HepG2 (cell line): ENCODE measurements around the gene RDH11. TPM values are rescaled to one million over a fixed set of nuclear protein-coding genes. Genes with fewer than 3 reads are reported as not detected.
A peak's percentile ranks its signal among the peaks of the same experiment; 100 is the strongest.

ENCODE experiments used
- ATAC-seq: fragments of 200-7000 bp; cut with Tn5 transposase; 3 replicates; pipeline ENCODE4 v1.9.1; 2020; ENCODE audit warnings: mild to moderate bottlenecking, moderate library complexity
- BruUV-seq: library from RNA; stranded (reverse); fragments of 400-500 nt; replicated peaks from 2 replicates; lab custom pipeline; 2021; lab: Mats Ljungman, UMichigan
- CTCF ChIA-PET: fragments of 300-600 bp; formaldehyde crosslinking; extraction: SDS; loops from one replicate; lab custom pipeline; 2021; ENCODE audit warnings: low total read pairs, inconsistent platforms, low intra/inter-chr PET ratio; lab: Yijun Ruan, JAX
- POLR2A ChIA-PET: fragments of 350-600 bp; sonication (Branson Sonifier 250); formaldehyde crosslinking; loops from one replicate; lab custom pipeline; 2020; ENCODE audit warnings: antibody characterized with exemption, inconsistent platforms; lab: Yijun Ruan, JAX
- DNase-seq: peaks from one replicate; pipeline ENCODE4 v3.0.0-alpha.2; 2015; ENCODE audit warnings: low spot score
- FAIRE-seq: peaks from 3 replicates; lab custom pipeline; 2011; peaks lifted over from hg19 to GRCh38; lab: Jason Lieb, UNC
- H2AFZ ChIP-seq: one replicate; pipeline ENCODE4 v1.6.1; 2011; ENCODE audit warnings: low read length, inconsistent platforms
- H3K27ac ChIP-seq: fragments of 300-600 bp; 3 replicates; pipeline ENCODE4 v1.8.0; 2011; ENCODE audit warnings: mixed run types, mild to moderate bottlenecking, mixed read lengths, low read length, inconsistent platforms; ENCODE audit not compliant: insufficient read depth; ENCODE audit errors: extremely low read length
- H3K27me3 ChIP-seq, 2 experiments: fragments of 200-600 bp in 1 of 2; 2 replicates in 1 of 2; 3 replicates in 1 of 2; pipeline versions ENCODE4 v1.6.0 to v1.8.0; 2011; ENCODE audit warnings: low read length in 2 of 2, mild to moderate bottlenecking in 2 of 2, moderate library complexity in 2 of 2, inconsistent platforms in 1 of 2; ENCODE audit not compliant: insufficient read depth in 2 of 2, control insufficient read depth in 1 of 2
- H3K36me3 ChIP-seq, 2 experiments: fragments of 200-600 bp in 1 of 2; replicated peaks in 1 of 2; 2 replicates in 1 of 2; 3 replicates in 1 of 2; pipeline versions ENCODE4 v1.5.1 to v1.8.0; 2011; ENCODE audit warnings: low read length in 2 of 2, inconsistent platforms in 1 of 2; ENCODE audit not compliant: insufficient read depth in 2 of 2, control insufficient read depth in 1 of 2
- H3K4me1 ChIP-seq: 2 replicates; pipeline ENCODE4 v1.5.1; 2012; ENCODE audit warnings: low read length, inconsistent platforms; ENCODE audit not compliant: insufficient read depth
- H3K4me2 ChIP-seq: 2 replicates; pipeline ENCODE4 v1.6.0; 2011; ENCODE audit warnings: low read depth, low read length, inconsistent platforms
- H3K4me3 ChIP-seq, 3 experiments: fragments of 200-600 bp in 1 of 3; sonication (generic), shearing (Covaris generic) in 1 of 3; replicated peaks in 1 of 3; 2 replicates each; pipeline ENCODE4 v1.5.1; 2011 to 2016; ENCODE audit warnings: low read length in 3 of 3, inconsistent platforms in 2 of 3, low read depth in 2 of 3, mild to moderate bottlenecking in 2 of 3, control low read depth in 1 of 3, mixed read lengths in 1 of 3; ENCODE audit not compliant: insufficient read depth in 1 of 3
- H3K79me2 ChIP-seq: one replicate; pipeline ENCODE4 v1.6.1; 2011; ENCODE audit warnings: low read length, inconsistent platforms; ENCODE audit not compliant: insufficient read depth
- H3K9ac ChIP-seq: 2 replicates; pipeline ENCODE4 v1.6.0; 2011; ENCODE audit warnings: mild to moderate bottlenecking, low read depth, low read length, inconsistent platforms; ENCODE audit not compliant: insufficient read depth
- H3K9me3 ChIP-seq: 2 replicates; pipeline ENCODE4 v1.5.1; 2012; ENCODE audit warnings: mild to moderate bottlenecking, low read length
- H4K20me1 ChIP-seq: 2 replicates; pipeline ENCODE4 v1.6.0; 2011; ENCODE audit warnings: inconsistent platforms, mild to moderate bottlenecking, low read length, moderate library complexity; ENCODE audit not compliant: insufficient read depth
- GATAD2A ChIP-seq: IDR thresholded peaks from 2 replicates; pipeline ENCODE4 v1.6.1; 2016
- NR2F1 ChIP-seq, 2 experiments: fragments of 450-650 bp in 1 of 2; formaldehyde crosslinking in 1 of 2; IDR thresholded peaks; 2 replicates each; pipeline versions ENCODE4 v1.5.0 to v1.6.1; 2016 to 2020; ENCODE audit warnings: mild to moderate bottlenecking in 1 of 2, missing compliant biosample characterization in 1 of 2, missing genetic modification reagents in 1 of 2, moderate library complexity in 1 of 2
- POGZ ChIP-seq: sonication (generic); formaldehyde crosslinking; IDR thresholded peaks from 2 replicates; pipeline ENCODE4 v1.4.0; 2020; ENCODE audit warnings: mild to moderate bottlenecking, missing genetic modification reagents
- SALL2 ChIP-seq: sonication (generic); formaldehyde crosslinking; IDR thresholded peaks from 2 replicates; pipeline ENCODE4 v1.8.1; 2023; ENCODE audit warnings: mild to moderate bottlenecking, missing genetic modification reagents, inconsistent platforms
- U2AF2 ChIP-seq: fragments of 200-400 bp; formaldehyde crosslinking; IDR thresholded peaks from 2 replicates; pipeline ENCODE4 v1.6.1; 2017; ENCODE audit warnings: low read depth, mild to moderate bottlenecking, low read length
- ZNF383 ChIP-seq: sonication (generic); formaldehyde crosslinking; IDR thresholded peaks from 2 replicates; pipeline ENCODE4 v1.4.0; 2020; ENCODE audit warnings: missing genetic modification reagents, mild to moderate bottlenecking, borderline replicate concordance
- ZNF546 ChIP-seq: sonication (generic); formaldehyde crosslinking; conservative IDR thresholded peaks from 2 replicates; pipeline ENCODE4 v1.8.1; 2023; ENCODE audit warnings: mild to moderate bottlenecking, missing genetic modification reagents
- ZNF567 ChIP-seq: sonication (generic); formaldehyde crosslinking; IDR thresholded peaks from 2 replicates; pipeline ENCODE4 v1.8.1; 2023; ENCODE audit warnings: mild to moderate bottlenecking, missing genetic modification reagents, borderline replicate concordance
- WGBS: methylation state at CpG from one replicate; pipeline ENCODE4 v1.1.6; 2017; ENCODE audit warnings: low lambda C conversion rate; 5-methylcytosine and 5-hydroxymethylcytosine counted together
- in situ Hi-C: cut with HindIII; loops from 2 replicates; pipeline ENCODE4 v1.10.0; 2017; ENCODE audit warnings: low pct_unique_long_range_greater_than_20kb; ENCODE audit not compliant: extremely low pct_ligation_motif_present
- intact Hi-C: fragments of 100-400 bp; cut with micrococcal nuclease; formaldehyde crosslinking; loops from one replicate; pipeline ENCODE4 v1.10.0; 2022; ENCODE audit not compliant: unreplicated experiment
- polyA plus RNA-seq, 8 experiments: library from polyadenylated mRNA; depleted of rRNA in 3 of 8; stranded (reverse) in 7 of 8; unstranded in 1 of 8; fragments of >200 nt; fragmentation: Illumina TruSeq in 4 of 8; extraction: Trizol in 4 of 8; gene quantifications; 2 replicates each; pipeline versions ENCODE4 v1.2.1 to v1.2.3, GENCODE V29; 2011 to 2016; ENCODE audit warnings: low read depth in 4 of 8, missing spikeins in 1 of 8, mixed read lengths in 1 of 8; ENCODE audit not compliant: insufficient read depth in 1 of 8
- total RNA-seq, 5 experiments: library from RNA; depleted of rRNA; stranded (reverse); fragments of >200 nt; fragmentation: Illumina TruSeq; extraction: Trizol; gene quantifications; 2 replicates each; pipeline ENCODE4 v1.2.3, GENCODE V29; 2016; ENCODE audit warnings: low read depth in 1 of 5
- TF ChIP-seq, protein P1 (sequence below): sonication (generic); formaldehyde crosslinking; IDR thresholded peaks from 2 replicates; pipeline ENCODE4 v1.4.0; 2020; ENCODE audit warnings: mild to moderate bottlenecking, low read depth, missing genetic modification reagents
- TF ChIP-seq, protein P2 (sequence below): sonication (generic); formaldehyde crosslinking; IDR thresholded peaks from 2 replicates; pipeline ENCODE4 v1.9.0; 2021; ENCODE audit warnings: missing genetic modification reagents, mild to moderate bottlenecking, borderline replicate concordance

The RDH11 gene
- total and polyA plus RNA-seq, 2 of the 13 experiments (the other 11 are each of a cell fraction or from before 2014, with no cell fraction given): 106 to 131 TPM

DNA sequence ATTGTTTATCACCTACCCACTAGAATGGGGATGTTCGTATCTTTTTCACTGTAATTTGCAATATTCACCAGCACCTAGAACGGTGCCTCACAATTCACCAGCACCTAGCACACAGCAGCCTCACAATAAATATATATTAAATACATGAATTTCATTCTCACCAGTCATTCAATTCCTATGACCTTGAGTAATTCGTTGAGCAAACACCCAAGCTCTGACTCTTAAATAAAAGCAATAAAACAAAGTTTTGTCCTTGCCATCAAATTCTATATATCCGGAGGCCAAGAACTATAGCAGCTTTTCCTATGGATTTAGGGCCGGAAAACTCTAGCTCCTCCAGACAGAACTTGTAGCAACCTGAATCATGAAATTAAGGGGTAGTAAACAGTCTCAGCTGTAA, 22.1 kb downstream of the RDH11 start:
- Histone ChIP-seq H2AFZ (no peak overlapping the region), H3K9ac (peak overlapping the region; percentile 99), H3K79me2 (peaks cover 34% of the 10 kb centered on the region), H4K20me1 (peaks cover 4% of the 10 kb centered on the region; the same call in 1 of the 2 replicates), H3K27me3 (no peaks in the 10 kb centered on the region; a peak in 1 of 5 replicates), H3K27ac (peak overlapping the region; percentile 98), H3K4me1 (peaks cover 20% of the 10 kb centered on the region), H3K4me3 (peak overlapping the region; percentile 89 to 100 (median 95)), H3K4me2 (peak overlapping the region; percentile 90), H3K9me3 (no peaks in the 10 kb centered on the region)
- BruUV-seq: TSS peak; percentile 58
- ATAC-seq (no peak), DNase-seq (no peak), FAIRE-seq (no peak)
- intact Hi-C loops (no loop called here), in situ Hi-C loops (no loop called here)
- ChIA-PET POLR2A (interaction anchor here (0.9 to 1.9 kb wide), 3 partner anchors 19 to 31 kb away, joined by 3 to 8 read pairs (median 4); partner anchors contain the start of gene RDH11), CTCF (interaction anchor here (1.6 kb wide), 1 partner anchor 31 kb away, joined by 4 read pairs; no protein-coding TSS in a partner anchor)
- 23% methylated on average over 5 of the region's 5 CpGs for WGBS
- TF ChIP-seq ZNF383 (no peak), U2AF2 (no peak), ZNF567 (no peak)
- TF ChIP-seq, all 625 proteins: peak for 0
- H3K36me3 ChIP-seq: peaks cover 7 to 18% of the 10 kb centered on the region in 2 experiments

DNA sequence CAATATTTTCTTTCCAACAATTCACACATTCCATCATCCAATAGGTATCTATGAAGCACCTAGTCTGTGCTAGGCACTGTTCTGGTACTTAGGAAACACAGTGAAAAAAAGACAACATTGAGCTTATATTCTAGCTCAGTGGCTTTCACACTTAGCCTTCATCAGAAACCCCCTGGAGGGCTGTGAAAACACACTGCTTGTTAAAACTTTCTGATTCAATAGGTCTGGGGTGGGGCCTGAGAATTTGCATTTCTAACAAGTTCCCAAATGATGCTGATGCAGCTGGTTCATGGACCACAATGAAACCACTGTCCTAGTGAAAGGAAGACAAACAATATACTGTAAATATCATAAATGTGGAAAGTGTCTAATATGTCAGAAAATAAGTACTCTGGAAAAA, 27.0 kb downstream of the RDH11 start:
- DNase-seq (no peak), FAIRE-seq (no peak), ATAC-seq (no peak)
- Histone ChIP-seq H3K27me3 (no peaks in the 10 kb centered on the region; a peak in 1 of 5 replicates), H3K27ac (no peak overlapping the region), H3K9me3 (no peaks in the 10 kb centered on the region), H3K4me3 (no peak overlapping the region), H3K4me2 (no peak overlapping the region), H3K36me3 (no peaks in the 10 kb centered on the region; a peak in 1 of 5 replicates), H4K20me1 (peaks cover under 1% of the 10 kb centered on the region; the same call in 1 of the 2 replicates), H2AFZ (no peak overlapping the region), H3K4me1 (peaks cover 12% of the 10 kb centered on the region), H3K79me2 (peaks cover 50% of the 10 kb centered on the region), H3K9ac (no peak overlapping the region)
- intact Hi-C loops (loop anchor here (10.0 kb wide), 2 partner anchors 144 to 244 kb away; no protein-coding TSS in a partner anchor), in situ Hi-C loops (loop anchor here (5.0 to 10.0 kb wide), 3 partner anchors 34 to 84 kb away; partner anchors contain the start of genes ARG2 and RDH12)
- BruUV-seq: no TSS peak
- no peak for TF ChIP-seq GATAD2A (CRISPR knock-in tag)
- no peak for TF ChIP-seq NR2F1 (CRISPR knock-in tag; IDR thresholded peaks at IDR 0.05)
- TF ChIP-seq POGZ: no peak
- TF ChIP-seq ZNF546 (CRISPR knock-in tag): no peak
- TF ChIP-seq, protein P1, sequence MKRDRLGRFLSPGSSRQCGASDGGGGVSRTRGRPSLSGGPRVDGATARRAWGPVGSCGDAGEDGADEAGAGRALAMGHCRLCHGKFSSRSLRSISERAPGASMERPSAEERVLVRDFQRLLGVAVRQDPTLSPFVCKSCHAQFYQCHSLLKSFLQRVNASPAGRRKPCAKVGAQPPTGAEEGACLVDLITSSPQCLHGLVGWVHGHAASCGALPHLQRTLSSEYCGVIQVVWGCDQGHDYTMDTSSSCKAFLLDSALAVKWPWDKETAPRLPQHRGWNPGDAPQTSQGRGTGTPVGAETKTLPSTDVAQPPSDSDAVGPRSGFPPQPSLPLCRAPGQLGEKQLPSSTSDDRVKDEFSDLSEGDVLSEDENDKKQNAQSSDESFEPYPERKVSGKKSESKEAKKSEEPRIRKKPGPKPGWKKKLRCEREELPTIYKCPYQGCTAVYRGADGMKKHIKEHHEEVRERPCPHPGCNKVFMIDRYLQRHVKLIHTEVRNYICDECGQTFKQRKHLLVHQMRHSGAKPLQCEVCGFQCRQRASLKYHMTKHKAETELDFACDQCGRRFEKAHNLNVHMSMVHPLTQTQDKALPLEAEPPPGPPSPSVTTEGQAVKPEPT: no peak
- TF ChIP-seq SALL2 (CRISPR knock-in tag): no peak
- TF ChIP-seq, protein P2, sequence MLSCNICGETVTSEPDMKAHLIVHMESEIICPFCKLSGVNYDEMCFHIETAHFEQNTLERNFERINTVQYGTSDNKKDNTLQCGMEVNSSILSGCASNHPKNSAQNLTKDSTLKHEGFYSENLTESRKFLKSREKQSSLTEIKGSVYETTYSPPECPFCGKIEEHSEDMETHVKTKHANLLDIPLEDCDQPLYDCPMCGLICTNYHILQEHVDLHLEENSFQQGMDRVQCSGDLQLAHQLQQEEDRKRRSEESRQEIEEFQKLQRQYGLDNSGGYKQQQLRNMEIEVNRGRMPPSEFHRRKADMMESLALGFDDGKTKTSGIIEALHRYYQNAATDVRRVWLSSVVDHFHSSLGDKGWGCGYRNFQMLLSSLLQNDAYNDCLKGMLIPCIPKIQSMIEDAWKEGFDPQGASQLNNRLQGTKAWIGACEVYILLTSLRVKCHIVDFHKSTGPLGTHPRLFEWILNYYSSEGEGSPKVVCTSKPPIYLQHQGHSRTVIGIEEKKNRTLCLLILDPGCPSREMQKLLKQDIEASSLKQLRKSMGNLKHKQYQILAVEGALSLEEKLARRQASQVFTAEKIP (CRISPR knock-in tag): no peak
- POLR2A ChIA-PET: no interaction called here
- CTCF ChIA-PET: interaction anchor here (0.8 to 5.4 kb wide), 2 partner anchors 36 to 84 kb away, joined by 3 to 49 read pairs; no protein-coding TSS in a partner anchor
